ENCODE data around the gene IQGAP2.

Gene IQGAP2

GRCh38 chr5:76389513-76390154 lies 13.5 kb upstream of the IQGAP2 start:
- no peak overlapping the region for H3K9ac ChIP-seq (ENCODE audit: low read depth, low read length, poor library complexity, severe bottlenecking)
- peak overlapping the region; percentile 15; the same call in 1 of the 2 replicates for H2AFZ ChIP-seq (ENCODE audit: low read length)
- no peaks in the 10 kb centered on the region for H3K36me3 ChIP-seq (ENCODE audit: insufficient read depth, low read length)
- H3K27me3 ChIP-seq (ENCODE audit: insufficient read depth, low read length, poor library complexity, severe bottlenecking), result no peaks in the 10 kb centered on the region
- peaks cover 40% of the 10 kb centered on the region for H3K4me1 ChIP-seq (ENCODE audit: insufficient read depth, low read length, poor library complexity, severe bottlenecking)
- H3K4me2 ChIP-seq (ENCODE audit: low read depth, low read length, poor library complexity, severe bottlenecking), result no peak overlapping the region
- H3K79me2 ChIP-seq (ENCODE audit: insufficient read depth, low read length), result no peaks in the 10 kb centered on the region
- no peaks in the 10 kb centered on the region for H3K9me2 ChIP-seq (replicated peaks; ENCODE audit: low read depth, low read length)
- H4K20me1 ChIP-seq (ENCODE audit: insufficient read depth, low read length, poor library complexity, severe bottlenecking), result no peaks in the 10 kb centered on the region
- no peak for TF ChIP-seq CTCF (conservative IDR thresholded peaks at IDR 0.05; ENCODE audit: low read length)
- H3K4me3 ChIP-seq (ENCODE audit: low read length, poor library complexity, severe bottlenecking), result no peak overlapping the region
- no peaks in the 10 kb centered on the region for H3K9me3 ChIP-seq (ENCODE audit: insufficient read depth, low read depth, low read length)
- H3F3A ChIP-seq (ENCODE audit: low read depth), result no peaks in the 10 kb centered on the region

- Histone ChIP-seq H3K9ac (ENCODE audit: low read depth, low read length, poor library complexity, severe bottlenecking) (no peak overlapping the region), H3K9me3 (ENCODE audit: insufficient read depth, low read depth, low read length) (no peaks in the 10 kb centered on the region), H4K20me1 (ENCODE audit: insufficient read depth, low read length, poor library complexity, severe bottlenecking) (no peaks in the 10 kb centered on the region), H3K9me2 (replicated peaks; ENCODE audit: low read depth, low read length) (no peaks in the 10 kb centered on the region), H3K36me3 (ENCODE audit: insufficient read depth, low read length) (no peaks in the 10 kb centered on the region), H3K27me3 (ENCODE audit: insufficient read depth, low read length, poor library complexity, severe bottlenecking) (no peaks in the 10 kb centered on the region), H2AFZ (ENCODE audit: low read length) (0 out of 2 replicates have a peak overlapping the region, but pooled peaks have one; percentile 30), H3K79me2 (ENCODE audit: insufficient read depth, low read length) (no peaks in the 10 kb centered on the region), H3K4me3 (ENCODE audit: low read length, poor library complexity, severe bottlenecking) (no peak overlapping the region), H3K4me1 (ENCODE audit: insufficient read depth, low read length, poor library complexity, severe bottlenecking) (peaks cover 39% of the 10 kb centered on the region), H3F3A (ENCODE audit: low read depth) (no peaks in the 10 kb centered on the region), H3K4me2 (ENCODE audit: low read depth, low read length, poor library complexity, severe bottlenecking) (peak overlapping the region; percentile 46)
- no peak for TF ChIP-seq EZH2phosphoT487 (IDR thresholded peaks at IDR 0.05; ENCODE audit: borderline replicate concordance)
- TF ChIP-seq CTCF (conservative IDR thresholded peaks at IDR 0.05; ENCODE audit: low read length), result no peak
Measured at GRCh38 chr5:76391014-76391413, 12.1 kb upstream of the IQGAP2 start.

GRCh38 chr5:76393035-76393680 lies 9.9 kb upstream of the IQGAP2 start:
- H3K27me3 ChIP-seq (ENCODE audit: insufficient read depth, low read length, poor library complexity, severe bottlenecking), result no peaks in the 10 kb centered on the region
- H3F3A ChIP-seq (ENCODE audit: low read depth), result no peaks in the 10 kb centered on the region
- H3K9me3 ChIP-seq (ENCODE audit: insufficient read depth, low read depth, low read length), result no peaks in the 10 kb centered on the region
- no peaks in the 10 kb centered on the region for H3K9me2 ChIP-seq (replicated peaks; ENCODE audit: low read depth, low read length)
- no peaks in the 10 kb centered on the region for H4K20me1 ChIP-seq (ENCODE audit: insufficient read depth, low read length, poor library complexity, severe bottlenecking)
- no peaks in the 10 kb centered on the region for H3K36me3 ChIP-seq (ENCODE audit: insufficient read depth, low read length)
- H3K79me2 ChIP-seq (ENCODE audit: insufficient read depth, low read length), result no peaks in the 10 kb centered on the region
- peak overlapping the region; percentile 23 for H3K9ac ChIP-seq (ENCODE audit: low read depth, low read length, poor library complexity, severe bottlenecking)
- H3K4me3 ChIP-seq (ENCODE audit: low read length, poor library complexity, severe bottlenecking), result no peak overlapping the region
- H3K4me2 ChIP-seq (ENCODE audit: low read depth, low read length, poor library complexity, severe bottlenecking), result peak overlapping the region; percentile 17
- peak overlapping the region; percentile 69 for H2AFZ ChIP-seq (ENCODE audit: low read length)
- TF ChIP-seq EZH2phosphoT487 (IDR thresholded peaks at IDR 0.05; ENCODE audit: borderline replicate concordance) (no peak), CTCF (conservative IDR thresholded peaks at IDR 0.05; ENCODE audit: low read length) (no peak)
- peaks cover 39% of the 10 kb centered on the region for H3K4me1 ChIP-seq (ENCODE audit: insufficient read depth, low read length, poor library complexity, severe bottlenecking)
